HG02973 (cell line): ENCODE measurements around the gene C9orf152.

ENCODE experiments used
- ATAC-seq: cut with Tn5 transposase; IDR thresholded peaks from one replicate; pipeline ENCODE4 v1.9.1; 2021; ENCODE audit warnings: moderate library complexity; ENCODE audit not compliant: unreplicated experiment

Gene C9orf152

DNA sequence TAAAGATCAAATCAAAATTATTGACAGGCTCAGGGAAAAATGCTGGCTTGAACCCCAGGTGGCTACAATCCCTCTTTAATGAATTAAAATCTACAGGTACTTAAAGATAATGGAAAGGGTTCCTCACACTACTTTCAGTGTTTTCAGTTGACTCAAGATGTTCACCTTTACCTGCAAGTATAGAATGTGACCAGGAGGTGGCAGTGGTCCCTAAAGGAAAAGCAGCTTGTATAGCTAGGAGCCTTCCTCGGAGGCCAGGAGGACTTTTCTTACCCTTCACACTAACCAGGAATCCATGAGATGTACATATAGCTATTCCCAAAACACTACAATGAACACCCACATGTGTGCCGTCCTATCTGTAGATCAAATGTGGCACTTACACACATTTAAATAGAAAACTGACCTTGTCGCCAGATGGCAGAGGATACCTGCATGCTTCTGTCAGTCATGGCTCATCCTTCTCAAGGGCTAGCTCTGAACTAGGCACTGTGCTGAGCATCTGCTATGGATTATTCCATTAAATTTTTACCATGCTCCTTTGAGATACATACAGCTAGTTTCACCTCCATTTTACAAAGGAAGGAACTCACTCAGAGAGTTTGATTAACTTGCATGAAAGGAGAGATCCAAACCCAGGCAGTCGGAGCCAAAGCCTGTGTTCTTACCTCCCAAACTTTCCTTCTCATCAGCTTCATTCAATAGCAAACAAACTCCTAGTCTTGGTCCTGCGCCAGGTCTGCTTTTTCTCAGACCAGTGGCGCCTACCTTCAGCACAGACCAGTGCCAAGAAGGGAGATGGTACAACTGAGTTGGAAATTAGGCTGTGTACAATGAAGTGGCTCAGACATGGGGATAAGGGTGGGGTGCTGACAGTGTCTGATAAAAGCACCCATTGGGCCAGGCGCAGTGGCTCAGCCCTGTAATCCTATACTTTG lies 24.5 kb downstream of the C9orf152 start:
- peak; percentile 84 for ATAC-seq

GRCh38 chr9:110180511-110181434 lies 27.2 kb downstream of the C9orf152 start:
- no peak for ATAC-seq

GRCh38 chr9:110179734-110180133 lies 28.2 kb downstream of the C9orf152 start:
- ATAC-seq, result no peak

- ATAC-seq, result no peak
These were observed 29.7 kb downstream of the C9orf152 start for GRCh38 chr9:110178281-110178680.

- ATAC-seq, result no peak
These were observed 32.5 kb downstream of the C9orf152 start for GRCh38 chr9:110175275-110175968.

DNA sequence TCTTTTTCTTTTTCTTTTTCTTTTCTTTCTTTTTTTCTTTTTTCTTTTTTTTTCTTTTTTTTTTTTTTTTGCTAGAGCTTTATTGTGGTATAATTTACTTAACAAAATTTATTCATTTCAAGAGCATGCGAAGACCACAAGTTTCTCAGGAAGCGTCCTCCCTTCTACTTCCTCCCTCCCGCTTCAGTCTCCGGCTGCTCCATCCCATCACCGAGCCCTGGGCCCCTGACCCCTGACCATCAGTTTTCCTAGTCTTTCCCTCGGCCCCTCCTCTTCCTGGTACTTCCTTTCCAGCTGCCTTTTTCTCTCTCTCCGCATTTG lies 34.7 kb downstream of the C9orf152 start:
- no peak for ATAC-seq

DNA sequence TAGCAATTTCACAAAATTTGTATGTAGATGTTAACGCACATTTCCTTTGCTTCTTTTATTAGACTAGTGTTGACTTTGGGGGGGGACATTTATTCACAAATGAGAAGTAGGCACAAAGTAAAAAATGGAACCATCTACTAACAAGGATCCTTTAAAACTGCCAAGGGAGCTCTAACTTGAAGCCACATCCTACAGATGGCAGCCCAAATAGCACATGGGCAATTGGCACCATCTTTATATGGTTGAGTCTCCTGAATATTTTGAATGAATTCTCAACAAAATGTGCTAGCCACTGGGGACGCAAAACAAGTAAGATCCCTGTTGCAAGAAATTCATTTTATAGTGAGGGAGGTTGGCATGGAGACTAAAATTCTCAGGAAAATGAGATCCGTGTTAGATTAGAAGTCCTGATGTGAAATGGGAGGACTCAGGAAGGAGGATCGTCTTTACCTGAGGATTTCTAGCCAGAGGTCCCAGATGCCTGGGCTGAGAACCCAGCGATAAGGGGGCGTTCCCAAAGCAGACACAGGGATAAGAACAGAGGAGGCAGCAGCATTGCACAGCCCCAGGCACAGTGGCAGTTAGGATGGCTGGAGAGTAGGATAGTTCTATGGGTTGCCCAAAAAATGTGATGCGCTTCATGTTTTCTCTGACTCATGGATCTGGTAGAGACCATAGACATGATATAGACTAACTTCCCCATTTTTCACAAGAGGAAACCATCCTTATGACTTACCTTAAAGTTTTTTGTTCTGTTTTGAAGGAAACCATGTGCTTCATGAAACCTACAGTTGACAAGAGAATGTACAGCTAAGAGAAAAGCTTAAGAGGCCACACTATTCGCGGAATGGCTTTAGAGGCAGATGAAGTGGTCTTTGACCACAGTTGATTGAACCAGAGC lies 37.4 kb downstream of the C9orf152 start:
- no peak for ATAC-seq

GRCh38 chr9:110168486-110168885 lies 39.5 kb downstream of the C9orf152 start:
- no peak for ATAC-seq

DNA sequence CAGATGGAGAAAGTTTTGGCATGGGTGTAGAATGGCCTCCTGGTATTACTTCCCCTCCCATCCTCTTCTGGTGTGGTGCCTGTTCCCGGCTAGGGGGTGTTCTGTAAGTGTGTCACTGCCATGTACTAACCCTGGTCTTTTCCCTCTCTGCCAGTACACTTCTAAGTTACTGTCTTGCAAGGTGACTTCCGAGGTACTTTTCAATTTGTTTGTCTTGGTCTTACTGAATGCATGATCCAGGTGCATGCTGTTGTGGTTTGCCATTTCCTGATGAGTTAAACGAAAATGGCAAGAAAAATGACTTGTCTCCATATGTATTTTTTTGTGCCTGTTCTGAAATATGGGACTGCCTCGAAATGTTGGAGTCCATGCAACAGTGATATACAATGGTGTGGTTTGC lies 46.0 kb downstream of the C9orf152 start:
- ATAC-seq, result no peak

GRCh38 chr9:110160685-110161084 lies 47.3 kb downstream of the C9orf152 start:
- no peak for ATAC-seq

DNA sequence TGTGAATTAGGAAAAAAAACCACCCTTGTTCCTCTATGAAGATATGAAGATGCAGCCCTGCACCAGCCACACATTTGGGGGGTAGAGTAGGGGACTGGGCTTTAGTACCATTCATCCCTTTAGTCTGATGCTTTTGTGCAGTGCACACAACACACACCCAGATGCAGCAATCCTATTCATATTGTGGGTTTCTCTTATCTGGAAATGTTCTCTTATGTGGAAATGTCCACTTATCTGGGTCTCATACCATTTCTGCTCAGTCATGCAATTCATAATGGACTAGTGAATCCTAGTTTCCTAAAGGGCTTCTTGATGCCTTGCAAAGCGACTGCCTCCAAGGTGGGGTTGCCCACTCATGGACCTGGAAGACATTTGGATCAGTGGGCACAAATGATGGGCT lies 47.8 kb downstream of the C9orf152 start:
- no peak for ATAC-seq

DNA sequence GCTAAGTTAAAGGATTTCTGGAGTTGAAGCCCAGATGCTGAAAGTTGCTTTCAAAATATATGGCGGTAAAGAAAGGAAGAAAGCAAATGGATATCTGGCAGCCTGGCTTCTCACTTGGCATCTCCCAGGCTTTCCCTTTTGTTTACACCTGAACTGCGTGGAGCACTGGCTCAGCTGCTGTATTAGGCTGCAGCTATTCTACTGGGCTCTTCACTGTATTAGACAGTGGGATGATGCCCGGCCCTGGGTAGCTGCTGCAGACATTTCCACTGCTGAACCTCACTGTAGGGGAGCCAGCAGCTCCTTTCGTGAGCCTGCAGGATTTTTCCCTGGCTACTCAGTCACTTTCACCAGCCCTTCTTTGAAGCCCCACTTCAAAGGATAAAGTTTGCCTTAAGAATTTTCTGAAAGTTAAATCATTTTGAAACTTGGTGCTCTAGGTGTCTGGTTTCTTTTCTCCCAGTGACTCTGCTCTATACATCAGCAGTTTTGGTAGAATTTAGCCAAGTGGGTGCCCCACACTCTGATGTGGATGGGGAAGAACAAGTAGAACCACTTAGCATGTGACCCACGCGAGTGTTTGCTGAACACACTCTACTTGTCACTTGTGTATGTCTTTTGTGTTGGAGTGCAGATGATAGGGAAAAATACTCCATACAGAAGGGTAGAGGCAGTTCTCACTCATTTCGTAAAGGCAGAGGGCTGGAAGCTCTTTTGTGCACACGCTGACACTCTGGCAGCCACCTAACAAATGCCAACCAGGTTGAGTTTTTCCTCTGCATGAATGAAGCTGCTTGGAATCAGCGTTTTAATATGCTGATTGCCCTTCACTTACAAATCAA lies 49.9 kb downstream of the C9orf152 start:
- no peak for ATAC-seq

DNA sequence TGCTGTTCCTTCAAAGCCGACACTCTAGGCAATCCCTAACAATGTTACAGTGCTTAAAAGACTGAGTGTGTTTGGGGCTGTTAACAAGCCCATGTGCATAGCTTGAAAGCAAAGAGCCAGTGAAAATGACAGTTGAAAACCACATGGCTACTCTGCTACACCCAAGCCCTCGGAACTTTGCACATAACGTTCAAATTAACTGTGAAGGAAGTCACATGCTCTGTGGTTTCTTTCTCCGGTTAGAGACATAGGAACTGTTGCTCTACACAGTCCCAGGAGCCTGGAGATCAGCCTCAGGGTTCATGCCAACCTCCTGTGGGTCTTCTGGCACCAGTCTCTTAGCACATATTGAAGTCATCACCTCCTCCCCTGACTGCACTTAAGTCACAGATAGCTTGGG lies 51.1 kb downstream of the C9orf152 start:
- ATAC-seq, result peak; percentile 76

DNA sequence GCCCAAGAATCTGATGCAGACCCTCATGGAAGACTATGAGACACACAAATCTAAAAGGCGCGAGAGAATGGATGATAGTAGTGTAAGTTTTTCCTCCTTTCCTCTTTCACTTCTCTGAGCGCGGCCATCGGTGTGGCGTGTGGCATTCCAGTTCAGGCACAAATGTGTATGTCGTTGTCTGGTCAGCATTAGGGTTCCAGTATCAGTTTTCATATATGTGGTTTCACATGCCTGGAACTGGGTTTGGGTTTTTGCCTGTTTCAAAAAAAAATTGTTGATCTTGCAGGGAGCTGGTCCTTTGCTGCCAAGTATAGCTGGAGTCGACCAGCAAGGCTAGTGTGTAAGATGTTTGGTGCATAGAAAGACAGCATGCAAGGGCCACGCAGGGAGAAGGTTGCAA lies 51.5 kb downstream of the C9orf152 start:
- peak; percentile 5 for ATAC-seq

DNA sequence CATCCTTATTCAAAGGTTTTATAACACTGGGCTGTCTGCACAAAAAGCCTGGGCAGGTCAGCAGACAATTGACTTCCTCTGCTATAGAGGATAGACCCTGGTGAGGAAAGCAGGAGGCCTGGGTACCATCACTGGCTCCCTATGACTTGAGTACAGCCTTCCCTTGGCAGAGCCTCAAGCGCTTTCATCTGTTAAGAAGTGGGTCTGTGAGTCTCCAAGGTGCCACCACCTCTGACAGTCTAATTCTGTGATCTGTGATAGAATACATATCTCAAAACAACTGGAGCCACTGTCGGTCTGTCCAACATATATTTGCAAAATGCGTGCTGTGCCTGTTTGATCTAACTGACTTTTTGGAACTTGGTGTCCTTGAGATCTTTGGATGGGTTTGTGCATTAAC lies 52.2 kb downstream of the C9orf152 start:
- ATAC-seq, result no peak

- no peak for ATAC-seq
These were observed 54.5 kb downstream of the C9orf152 start for GRCh38 chr9:110153431-110153830.

GRCh38 chr9:110152704-110153374 lies 55.1 kb downstream of the C9orf152 start:
- ATAC-seq, result no peak
